SK-N-SH treated with all-trans-retinoic acid at 6 μM for 48 hours (cell line): ENCODE results near the gene ATP1A3.
"Not testable (repeated sequence)": the region's sequence is repeated elsewhere in the genome, so short reads cannot be mapped to it uniquely, and the experiment has no call there.

Experiments
- ATAC-seq: fragments of 200-7000 bp; cut with Tn5 transposase; 3 replicates; pipeline ENCODE4 v1.9.1; 2020; ENCODE audit warnings: mild to moderate bottlenecking, moderate library complexity
- BACH2 ChIP-seq: fragments of 250-450 bp; sonication (Bioruptor Pico); IDR thresholded peaks from 2 replicates; pipeline ENCODE4 v1.9.0; 2021; ENCODE audit warnings: mild to moderate bottlenecking, borderline replicate concordance
- CREB5 ChIP-seq: fragments of 250-450 bp; sonication (Bioruptor Pico); IDR thresholded peaks from 2 replicates; pipeline ENCODE4 v1.5.1; 2020; ENCODE audit warnings: low read depth, mild to moderate bottlenecking, moderate library complexity
- ESRRG ChIP-seq: fragments of 250-450 bp; sonication (Bioruptor Pico); IDR thresholded peaks from 2 replicates; pipeline ENCODE4 v1.6.1; 2021; ENCODE audit warnings: mild to moderate bottlenecking
- GLIS3 ChIP-seq: fragments of 250-450 bp; sonication (Bioruptor Pico); IDR thresholded peaks from 2 replicates; pipeline ENCODE4 v1.5.0; 2020; ENCODE audit warnings: mild to moderate bottlenecking, moderate library complexity
- ISL1 ChIP-seq: fragments of 250-450 bp; sonication (Bioruptor Pico); IDR thresholded peaks from 2 replicates; pipeline ENCODE4 v2.1.2; 2022; ENCODE audit warnings: mild to moderate bottlenecking, moderate library complexity
- OSR1 ChIP-seq: fragments of 250-450 bp; sonication (Bioruptor Pico); IDR thresholded peaks from 2 replicates; pipeline ENCODE4 v1.8.0; 2022; ENCODE audit warnings: moderate library complexity, mild to moderate bottlenecking, inconsistent platforms
- PATZ1 ChIP-seq: fragments of 250-450 bp; sonication (Bioruptor Pico); IDR thresholded peaks from 2 replicates; pipeline ENCODE4 v1.8.0; 2020; ENCODE audit warnings: mild to moderate bottlenecking, moderate library complexity, borderline replicate concordance
- PPARA ChIP-seq: fragments of 250-450 bp; sonication (Bioruptor Pico); IDR thresholded peaks from 2 replicates; pipeline ENCODE4 v1.5.0; 2020; ENCODE audit warnings: mild to moderate bottlenecking, borderline replicate concordance
- RARB ChIP-seq: fragments of 250-450 bp; sonication (Bioruptor Pico); IDR thresholded peaks from 2 replicates; pipeline ENCODE4 v1.8.0; 2021; ENCODE audit warnings: mild to moderate bottlenecking, moderate library complexity
- SNAI2 ChIP-seq: fragments of 250-450 bp; sonication (Bioruptor Pico); IDR thresholded peaks from 2 replicates; pipeline ENCODE4 v1.5.0; 2020; ENCODE audit warnings: mild to moderate bottlenecking, moderate library complexity
- TOX ChIP-seq: fragments of 250-450 bp; sonication (Bioruptor Pico); IDR thresholded peaks from 2 replicates; pipeline ENCODE4 v1.8.0; 2021; ENCODE audit warnings: mild to moderate bottlenecking, moderate library complexity, borderline replicate concordance
- TSHZ2 ChIP-seq: fragments of 250-450 bp; sonication (Bioruptor Pico); IDR thresholded peaks from 2 replicates; pipeline ENCODE4 v1.5.0; 2020; ENCODE audit warnings: mild to moderate bottlenecking, moderate library complexity
- ZNF565 ChIP-seq: fragments of 450-650 bp; formaldehyde crosslinking; conservative IDR thresholded peaks from 2 replicates; pipeline ENCODE4 v1.5.0; 2020; ENCODE audit warnings: low read depth, mild to moderate bottlenecking, moderate library complexity
- ZNF70 ChIP-seq: fragments of 450-650 bp; formaldehyde crosslinking; IDR thresholded peaks from 2 replicates; pipeline ENCODE4 v1.5.0; 2020; ENCODE audit warnings: mild to moderate bottlenecking, moderate library complexity
- ZNF8 ChIP-seq: fragments of 450-650 bp; formaldehyde crosslinking; IDR thresholded peaks from 2 replicates; pipeline ENCODE4 v1.5.0; 2020; ENCODE audit warnings: mild to moderate bottlenecking, moderate library complexity

The ATP1A3 gene

GRCh38 chr19:42017040-42017439 is 23.0 kb upstream of the ATP1A3 start:
- no peak for TF ChIP-seq PPARA (CRISPR knock-in tag)
- TF ChIP-seq BACH2 (CRISPR knock-in tag) = no peak
- no peak for TF ChIP-seq ZNF8 (CRISPR knock-in tag)
- TF ChIP-seq CREB5 = no peak
- no peak for ATAC-seq

- not testable (repeated sequence) for ATAC-seq
Measured at GRCh38 chr19:42012747-42013146, 18.7 kb upstream of the ATP1A3 start.

GRCh38 chr19:42010245-42011126 is 16.5 kb upstream of the ATP1A3 start:
- ATAC-seq = no peak
- TF ChIP-seq RARB (CRISPR knock-in tag) (no peak), PPARA (CRISPR knock-in tag) (no peak), PATZ1 (no peak), ESRRG (CRISPR knock-in tag) (no peak), ZNF70 (CRISPR knock-in tag) (no peak), OSR1 (no peak), GLIS3 (CRISPR knock-in tag) (no peak), TSHZ2 (CRISPR knock-in tag) (no peak), SNAI2 (CRISPR knock-in tag) (no peak), ISL1 (CRISPR knock-in tag) (no peak), ZNF565 (no peak), TOX (CRISPR knock-in tag) (no peak)

GRCh38 chr19:42006569-42006968 is 12.5 kb upstream of the ATP1A3 start:
- no peak for TF ChIP-seq OSR1
- no peak for TF ChIP-seq TSHZ2 (CRISPR knock-in tag)
- no peak for ATAC-seq

- no peak for TF ChIP-seq TSHZ2 (CRISPR knock-in tag)
- no peak for TF ChIP-seq GLIS3 (CRISPR knock-in tag)
- TF ChIP-seq ZNF565 = no peak
- no peak for ATAC-seq
Measured at GRCh38 chr19:42005504-42005903, 11.5 kb upstream of the ATP1A3 start.
